Stimulated activated naive B cell treated with anti-CD40 and anti-IgM and Interleukin-4, amounts not matched to agents 10 μg/mL and 1 μg/mL and 100 μg/mL, for 72 hours (primary cell): ENCODE results near the gene HBB.

Source experiments
- ATAC-seq, 2 donors: fragments of 150-1000 bp; cut with Tn5 transposase; replicated peaks; 2 replicates each; pipeline ENCODE4 v1.10.0; 2021; ENCODE audit warnings: moderate library complexity in 1 of 2
- DNase-seq: peaks from one replicate; pipeline ENCODE4 v3.0.0; 2021
- H3K27ac Mint-ChIP-seq: one replicate; pipeline ENCODE4 v1.8.0; 2022; ENCODE audit warnings: mild to moderate bottlenecking, mixed read lengths
- H3K27me3 Mint-ChIP-seq, 2 donors: one replicate each; pipeline ENCODE4 v1.8.0; 2022; ENCODE audit warnings: mixed read lengths in 2 of 2
- H3K36me3 Mint-ChIP-seq, 2 donors: one replicate each; pipeline ENCODE4 v1.8.0; 2022; ENCODE audit warnings: mixed read lengths in 2 of 2, mild to moderate bottlenecking in 1 of 2
- H3K4me1 Mint-ChIP-seq, 2 donors: one replicate each; pipeline ENCODE4 v1.8.0; 2022; ENCODE audit warnings: mixed read lengths in 2 of 2, mild to moderate bottlenecking in 1 of 2
- H3K4me3 Mint-ChIP-seq, 2 donors: one replicate each; pipeline ENCODE4 v1.8.0; 2022; ENCODE audit warnings: mild to moderate bottlenecking in 2 of 2, mixed read lengths in 2 of 2, moderate library complexity in 1 of 2
- H3K9me3 Mint-ChIP-seq, 2 donors: one replicate each; pipeline ENCODE4 v1.8.0; 2022; ENCODE audit warnings: mixed read lengths in 2 of 2, mild to moderate bottlenecking in 1 of 2

The HBB gene

DNA sequence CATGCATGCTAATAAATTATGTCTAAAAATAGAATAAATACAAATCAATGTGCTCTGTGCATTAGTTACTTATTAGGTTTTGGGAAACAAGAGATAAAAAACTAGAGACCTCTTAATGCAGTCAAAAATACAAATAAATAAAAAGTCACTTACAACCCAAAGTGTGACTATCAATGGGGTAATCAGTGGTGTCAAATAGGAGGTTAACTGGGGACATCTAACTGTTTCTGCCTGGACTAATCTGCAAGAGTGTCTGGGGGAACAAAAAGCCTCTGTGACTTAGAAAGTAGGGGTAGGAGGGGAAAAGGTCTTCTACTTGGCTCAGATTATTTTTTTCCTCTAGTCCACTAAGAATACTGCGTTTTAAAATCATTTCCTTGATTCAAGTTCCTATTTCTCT is 810 bp upstream of the HBB start:
- ATAC-seq = no peak
- Mint-ChIP-seq H3K4me1 (no peaks in the 10 kb centered on the region), H3K27ac (no peak overlapping the region), H3K36me3 (no peaks in the 10 kb centered on the region), H3K27me3 (no peaks in the 10 kb centered on the region), H3K9me3 (no peaks in the 10 kb centered on the region), H3K4me3 (no peak overlapping the region)
- DNase-seq = no peak

DNA sequence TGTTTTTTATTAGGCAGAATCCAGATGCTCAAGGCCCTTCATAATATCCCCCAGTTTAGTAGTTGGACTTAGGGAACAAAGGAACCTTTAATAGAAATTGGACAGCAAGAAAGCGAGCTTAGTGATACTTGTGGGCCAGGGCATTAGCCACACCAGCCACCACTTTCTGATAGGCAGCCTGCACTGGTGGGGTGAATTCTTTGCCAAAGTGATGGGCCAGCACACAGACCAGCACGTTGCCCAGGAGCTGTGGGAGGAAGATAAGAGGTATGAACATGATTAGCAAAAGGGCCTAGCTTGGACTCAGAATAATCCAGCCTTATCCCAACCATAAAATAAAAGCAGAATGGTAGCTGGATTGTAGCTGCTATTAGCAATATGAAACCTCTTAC is 1.4 kb downstream of the HBB start:
- Mint-ChIP-seq H3K36me3 (no peaks in the 10 kb centered on the region), H3K27ac (no peak overlapping the region), H3K4me1 (no peaks in the 10 kb centered on the region), H3K9me3 (peaks cover 0 to 2% of the 10 kb centered on the region in 2 donors), H3K4me3 (no peak overlapping the region), H3K27me3 (no peaks in the 10 kb centered on the region)
- ATAC-seq = no peak
- no peak for DNase-seq

DNA sequence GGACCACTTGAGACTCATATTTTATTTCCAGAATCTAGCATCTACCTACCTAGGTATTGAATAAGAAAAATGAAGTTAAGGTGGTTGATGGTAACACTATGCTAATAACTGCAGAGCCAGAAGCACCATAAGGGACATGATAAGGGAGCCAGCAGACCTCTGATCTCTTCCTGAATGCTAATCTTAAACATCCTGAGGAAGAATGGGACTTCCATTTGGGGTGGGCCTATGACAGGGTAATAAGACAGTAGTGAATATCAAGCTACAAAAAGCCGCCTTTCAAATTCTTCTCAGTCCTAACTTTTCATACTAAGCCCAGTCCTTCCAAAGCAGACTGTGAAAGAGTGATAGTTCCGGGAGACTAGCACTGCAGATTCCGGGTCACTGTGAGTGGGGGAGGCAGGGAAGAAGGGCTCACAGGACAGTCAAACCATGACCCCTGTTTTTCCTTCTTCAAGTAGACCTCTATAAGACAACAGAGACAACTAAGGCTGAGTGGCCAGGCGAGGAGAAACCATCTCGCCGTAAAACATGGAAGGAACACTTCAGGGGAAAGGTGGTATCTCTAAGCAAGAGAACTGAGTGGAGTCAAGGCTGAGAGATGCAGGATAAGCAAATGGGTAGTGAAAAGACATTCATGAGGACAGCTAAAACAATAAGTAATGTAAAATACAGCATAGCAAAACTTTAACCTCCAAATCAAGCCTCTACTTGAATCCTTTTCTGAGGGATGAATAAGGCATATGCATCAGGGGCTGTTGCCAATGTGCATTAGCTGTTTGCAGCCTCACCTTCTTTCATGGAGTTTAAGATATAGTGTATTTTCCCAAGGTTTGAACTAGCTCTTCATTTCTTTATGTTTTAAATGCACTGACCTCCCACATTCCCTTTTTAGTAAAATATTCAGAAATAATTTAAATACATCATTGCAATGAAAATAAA is 2.1 kb downstream of the HBB start:
- no peak overlapping the region for H3K27ac Mint-ChIP-seq
- peaks cover 0 to 2% of the 10 kb centered on the region in 2 donors for H3K9me3 Mint-ChIP-seq
- DNase-seq (no peak), ATAC-seq (no peak)
- peaks cover 0 to under 1% of the 10 kb centered on the region in 2 donors for H3K27me3 Mint-ChIP-seq
- H3K4me1 Mint-ChIP-seq = no peaks in the 10 kb centered on the region
- no peak overlapping the region for H3K4me3 Mint-ChIP-seq
- H3K36me3 Mint-ChIP-seq = no peaks in the 10 kb centered on the region

DNA sequence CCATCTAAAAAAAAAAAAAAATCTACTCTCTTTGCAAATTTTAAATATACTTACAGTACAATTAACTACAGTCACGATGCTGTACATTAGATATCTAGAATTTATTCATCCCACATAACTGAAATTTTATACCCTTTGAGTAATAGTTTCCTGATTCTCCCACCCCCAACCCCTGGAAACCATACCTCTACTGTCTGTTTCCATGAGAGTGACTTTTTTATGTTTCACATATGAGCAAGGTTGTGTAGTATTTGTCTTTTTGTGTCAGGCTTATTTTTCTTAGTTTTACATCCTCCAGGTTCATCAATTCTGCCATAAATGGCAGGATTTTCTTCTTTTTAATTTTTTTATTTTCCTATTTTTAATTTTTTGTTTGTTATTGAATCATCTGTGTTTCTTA is 3.2 kb downstream of the HBB start:
- Mint-ChIP-seq H3K27ac (no peak overlapping the region), H3K36me3 (no peaks in the 10 kb centered on the region), H3K9me3 (peaks cover 0 to 2% of the 10 kb centered on the region in 2 donors), H3K4me3 (no peak overlapping the region), H3K27me3 (peaks cover 0 to 4% of the 10 kb centered on the region in 2 donors), H3K4me1 (no peaks in the 10 kb centered on the region)
- DNase-seq (no peak), ATAC-seq (no peak)

DNA sequence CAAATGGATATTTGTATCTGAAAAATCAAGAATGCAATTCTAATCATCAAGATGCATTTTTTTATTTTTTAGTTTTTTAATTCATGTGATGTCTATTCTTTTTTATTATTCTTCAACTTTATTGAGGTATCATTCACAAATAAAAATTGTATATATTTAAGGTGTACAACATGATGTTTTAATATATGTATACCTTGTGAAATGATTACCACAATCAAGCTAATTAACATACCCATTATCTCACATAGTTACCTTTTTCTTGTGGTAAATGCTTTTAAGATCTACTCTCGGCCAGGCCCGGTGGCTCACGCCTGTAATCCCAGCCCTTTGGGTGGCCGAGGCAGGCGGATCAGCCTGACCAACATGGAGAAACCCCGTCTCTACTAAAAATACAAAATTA is 3.7 kb downstream of the HBB start:
- H3K4me1 Mint-ChIP-seq = no peaks in the 10 kb centered on the region
- peaks cover 0 to 2% of the 10 kb centered on the region in 2 donors for H3K9me3 Mint-ChIP-seq
- H3K27me3 Mint-ChIP-seq = peaks cover 0 to 4% of the 10 kb centered on the region in 2 donors
- DNase-seq = no peak
- no peaks in the 10 kb centered on the region for H3K36me3 Mint-ChIP-seq
- no peak for ATAC-seq
- no peak overlapping the region for H3K4me3 Mint-ChIP-seq
- H3K27ac Mint-ChIP-seq = no peak overlapping the region

DNA sequence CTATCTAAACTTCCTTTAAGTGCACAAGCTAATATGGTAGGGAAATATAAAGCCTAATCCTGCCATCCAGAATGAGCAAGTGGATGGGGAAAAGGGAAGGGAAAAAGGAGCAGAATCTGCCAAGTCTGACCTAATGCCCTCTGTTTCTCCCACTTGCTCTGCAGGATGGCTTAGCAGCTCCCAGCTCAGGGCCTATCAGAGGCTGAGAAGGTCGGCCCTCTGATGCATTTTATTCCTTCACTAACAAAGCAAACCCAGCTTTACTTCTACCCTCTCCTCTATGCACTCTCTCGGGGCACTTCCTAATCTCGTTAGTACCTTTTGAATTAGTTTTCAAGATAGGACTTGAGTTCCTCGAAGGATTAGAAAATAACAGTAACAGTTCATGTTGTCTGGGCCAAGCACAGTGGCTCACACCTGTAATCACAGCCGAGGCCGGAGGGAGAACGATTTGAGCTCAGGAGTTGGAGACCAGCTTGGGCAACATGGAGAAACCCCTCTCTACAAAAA is 16.4 kb downstream of the HBB start:
- Mint-ChIP-seq H3K4me3 (no peak overlapping the region), H3K27me3 (no peaks in the 10 kb centered on the region), H3K36me3 (no peaks in the 10 kb centered on the region), H3K27ac (no peak overlapping the region), H3K4me1 (no peaks in the 10 kb centered on the region), H3K9me3 (peaks cover 1 to 8% of the 10 kb centered on the region in 2 donors)
- ATAC-seq = no peak
- no peak for DNase-seq

DNA sequence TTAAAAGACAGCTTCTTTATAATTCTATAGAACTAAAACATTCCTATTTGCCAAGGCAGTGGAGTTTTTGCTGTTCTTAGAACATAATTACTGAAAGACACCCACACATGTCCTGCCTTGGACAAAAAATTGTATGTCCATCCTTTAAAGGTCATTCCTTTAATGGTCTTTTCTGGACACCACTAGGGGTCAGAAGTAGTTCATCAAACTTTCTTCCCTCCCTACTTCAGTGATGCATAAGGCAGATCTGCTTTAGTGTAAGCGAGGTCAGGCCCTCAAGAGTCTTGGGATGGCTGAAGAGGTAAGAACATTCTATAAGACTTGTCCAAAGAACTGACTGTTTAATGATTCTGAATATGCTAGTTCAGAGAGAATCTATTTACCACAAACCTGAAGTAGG is 22.1 kb downstream of the HBB start:
- Mint-ChIP-seq H3K4me3 (no peak overlapping the region), H3K27ac (no peak overlapping the region), H3K27me3 (peaks cover under 1 to 8% of the 10 kb centered on the region in 2 donors), H3K36me3 (no peaks in the 10 kb centered on the region), H3K4me1 (no peaks in the 10 kb centered on the region), H3K9me3 (no peaks in the 10 kb centered on the region)
- DNase-seq (no peak), ATAC-seq (peak; percentile 39 to 48)

DNA sequence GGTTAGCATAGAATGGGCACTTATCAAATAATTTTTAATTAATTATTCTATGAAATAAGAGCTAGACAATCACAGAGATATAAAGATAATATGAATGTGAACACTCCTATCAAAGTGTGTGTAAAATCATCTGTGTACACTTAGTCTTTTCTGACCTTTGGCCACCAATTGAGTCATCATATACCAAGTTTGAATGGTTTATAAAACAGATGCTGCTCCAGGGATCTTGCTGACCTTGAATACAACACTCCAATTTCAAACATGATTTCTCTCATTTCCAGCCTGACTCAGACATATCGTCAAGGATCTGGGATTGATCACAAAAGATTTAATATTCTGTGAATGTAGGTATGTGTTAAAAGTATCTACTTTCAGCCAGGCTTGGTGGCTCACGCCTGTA is 23.5 kb downstream of the HBB start:
- peaks cover 4 to 12% of the 10 kb centered on the region in 2 donors for H3K27me3 Mint-ChIP-seq
- H3K36me3 Mint-ChIP-seq = no peaks in the 10 kb centered on the region
- no peak for DNase-seq
- H3K9me3 Mint-ChIP-seq = no peaks in the 10 kb centered on the region
- no peak for ATAC-seq
- H3K4me1 Mint-ChIP-seq = no peaks in the 10 kb centered on the region
- H3K27ac Mint-ChIP-seq = no peak overlapping the region
- no peak overlapping the region for H3K4me3 Mint-ChIP-seq

DNA sequence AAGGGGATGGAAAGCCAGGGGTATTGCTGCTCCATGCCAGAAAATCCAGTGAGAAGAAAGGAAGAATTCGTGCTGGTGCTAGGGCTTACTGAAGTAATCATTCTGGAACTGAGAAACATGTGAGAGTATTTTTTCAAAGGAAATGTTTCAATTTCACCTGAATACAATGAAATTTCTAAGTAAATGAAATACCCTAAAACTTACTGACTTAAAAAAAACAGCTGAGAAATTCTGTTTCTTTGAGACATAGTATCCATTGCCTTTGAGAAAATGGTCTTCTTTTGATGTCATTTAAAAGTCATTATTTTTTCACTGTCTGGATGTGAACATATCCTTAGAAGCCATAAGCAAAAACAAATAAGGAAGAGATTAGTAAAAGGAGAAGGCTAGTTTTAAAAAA is 26.3 kb downstream of the HBB start, which contains the start of gene OR51V1:
TSS of gene OR51V1 (minus strand) at position 101 of the 400 bp plus-strand sequence. CDS start at position 101, 0 bp downstream.
- H3K4me3 Mint-ChIP-seq = no peak within 1 kb of the TSS
- H3K27me3 Mint-ChIP-seq = peaks cover 4 to 12% of the 10 kb centered on the region in 2 donors
- H3K9me3 Mint-ChIP-seq = no peaks in the 10 kb centered on the region
- no peak within 1 kb of the TSS for H3K27ac Mint-ChIP-seq
- DNase-seq (no peak), ATAC-seq (no peak)
- no peaks in the 10 kb centered on the region for H3K36me3 Mint-ChIP-seq
- no peaks in the 10 kb centered on the region for H3K4me1 Mint-ChIP-seq

DNA sequence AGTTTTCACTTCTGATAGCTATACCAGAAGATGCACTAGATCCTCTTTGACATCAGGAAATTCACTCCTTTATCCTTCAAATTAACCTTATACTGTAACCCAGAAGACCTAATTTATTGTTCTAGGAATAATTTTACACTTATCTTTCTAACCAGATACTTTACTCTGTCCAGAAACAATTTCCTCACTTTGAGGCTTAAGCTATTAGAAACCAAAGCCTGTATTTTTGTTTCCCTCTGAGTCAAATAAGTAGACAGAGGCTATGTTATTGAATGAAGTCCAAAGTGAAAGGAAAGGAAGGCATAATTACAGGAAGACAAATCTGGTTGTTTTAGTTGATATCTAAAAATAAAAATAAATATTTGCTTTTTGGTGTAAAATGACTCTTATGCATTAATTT is 28.6 kb downstream of the HBB start:
- DNase-seq (no peak), ATAC-seq (no peak)
- Mint-ChIP-seq H3K4me1 (no peaks in the 10 kb centered on the region), H3K36me3 (no peaks in the 10 kb centered on the region), H3K4me3 (no peak overlapping the region), H3K9me3 (peaks cover 0 to under 1% of the 10 kb centered on the region in 2 donors), H3K27me3 (peaks cover 4 to 12% of the 10 kb centered on the region in 2 donors), H3K27ac (no peak overlapping the region)

DNA sequence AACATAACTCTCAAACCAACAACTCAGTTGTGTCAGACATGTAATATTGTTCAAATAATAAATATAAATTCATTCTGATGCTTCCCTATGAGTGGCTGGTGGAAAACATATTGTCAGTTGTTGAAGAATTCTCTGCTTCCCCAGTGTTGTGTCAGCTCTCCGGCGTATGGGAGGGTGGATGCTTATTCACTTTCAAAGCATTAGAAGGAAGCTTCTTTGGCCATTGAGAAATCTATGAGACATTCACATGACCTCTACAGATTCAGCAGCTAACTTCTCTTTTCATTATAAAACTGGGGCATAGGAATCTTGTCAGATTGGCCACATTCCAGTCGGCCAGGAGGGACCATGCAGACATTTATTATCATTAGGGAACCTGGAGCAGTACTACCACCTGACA is 29.3 kb downstream of the HBB start:
- Mint-ChIP-seq H3K9me3 (peaks cover 0 to 6% of the 10 kb centered on the region in 2 donors), H3K27me3 (peaks cover 4 to 12% of the 10 kb centered on the region in 2 donors), H3K27ac (no peak overlapping the region), H3K4me1 (no peaks in the 10 kb centered on the region), H3K4me3 (no peak overlapping the region), H3K36me3 (no peaks in the 10 kb centered on the region)
- no peak for ATAC-seq
- no peak for DNase-seq

DNA sequence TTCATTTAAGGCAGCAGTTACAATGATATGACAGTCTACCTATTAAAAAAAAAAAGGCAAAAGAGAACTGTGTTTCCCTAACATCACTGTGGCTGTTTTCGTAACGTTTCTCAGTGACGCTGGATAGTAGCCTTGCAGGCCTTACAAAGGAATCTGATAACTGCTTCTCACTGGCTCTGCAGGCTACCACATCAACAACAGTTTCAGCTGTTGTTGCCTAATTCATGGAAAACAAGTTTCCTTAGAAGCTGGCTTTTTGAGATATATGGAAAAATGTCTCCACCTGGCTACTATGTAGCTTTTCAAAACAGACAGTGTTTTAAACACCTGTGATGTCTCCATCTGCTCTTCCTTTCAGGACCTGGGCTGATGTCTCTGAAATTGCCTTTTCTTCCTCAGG is 30.1 kb downstream of the HBB start:
- Mint-ChIP-seq H3K4me1 (no peaks in the 10 kb centered on the region), H3K27ac (no peak overlapping the region), H3K36me3 (no peaks in the 10 kb centered on the region), H3K9me3 (peaks cover 0 to 8% of the 10 kb centered on the region in 2 donors), H3K27me3 (peaks cover 4 to 12% of the 10 kb centered on the region in 2 donors), H3K4me3 (no peak overlapping the region)
- no peak for ATAC-seq
- no peak for DNase-seq

DNA sequence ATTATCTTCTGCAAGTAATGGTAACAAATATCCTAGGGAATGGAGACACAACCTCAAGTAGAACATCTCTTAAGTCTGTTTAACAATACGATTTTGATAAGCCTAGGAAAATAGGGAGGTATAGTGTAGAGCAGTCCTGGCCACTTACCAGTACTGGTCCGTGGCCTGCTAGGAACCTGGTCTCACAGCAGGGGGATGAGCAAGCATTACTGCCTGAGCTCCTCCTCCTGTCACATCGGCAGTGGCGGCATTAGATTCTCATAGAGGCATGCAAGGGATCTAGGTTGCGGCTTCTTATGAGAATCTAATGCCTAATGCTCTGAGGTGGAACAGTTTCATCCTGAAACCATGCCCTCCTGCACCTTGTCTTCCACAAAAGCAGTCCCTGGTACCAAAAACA is 30.8 kb downstream of the HBB start:
- Mint-ChIP-seq H3K4me1 (no peaks in the 10 kb centered on the region), H3K9me3 (peaks cover 2 to 12% of the 10 kb centered on the region in 2 donors), H3K4me3 (no peak overlapping the region), H3K36me3 (no peaks in the 10 kb centered on the region), H3K27ac (no peak overlapping the region), H3K27me3 (peaks cover 4 to 12% of the 10 kb centered on the region in 2 donors)
- DNase-seq (no peak), ATAC-seq (no peak)

DNA sequence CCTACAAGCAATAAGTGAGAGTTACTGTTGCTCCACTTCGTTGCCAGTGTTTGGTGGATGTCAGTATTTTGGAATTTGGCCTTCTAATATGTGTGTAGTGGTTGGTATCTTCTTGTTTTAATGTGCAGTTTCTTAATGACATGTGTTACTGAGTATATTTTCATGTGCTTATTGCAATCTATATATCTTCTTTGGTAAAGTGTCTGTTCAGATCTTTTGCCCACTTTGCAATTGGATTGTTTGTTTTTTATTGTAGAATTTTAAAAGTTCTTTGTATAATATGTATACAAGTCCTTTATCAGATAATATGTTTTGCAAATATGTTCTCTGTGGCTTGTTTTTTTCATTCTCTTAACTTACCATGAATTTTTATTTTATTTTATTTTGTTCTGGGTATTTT is 34.1 kb downstream of the HBB start:
- no peak overlapping the region for H3K27ac Mint-ChIP-seq
- H3K4me3 Mint-ChIP-seq = no peak overlapping the region
- DNase-seq = no peak
- no peak for ATAC-seq
- no peaks in the 10 kb centered on the region for H3K27me3 Mint-ChIP-seq
- peaks cover 9 to 16% of the 10 kb centered on the region in 2 donors for H3K9me3 Mint-ChIP-seq
- no peaks in the 10 kb centered on the region for H3K36me3 Mint-ChIP-seq
- H3K4me1 Mint-ChIP-seq = no peaks in the 10 kb centered on the region

DNA sequence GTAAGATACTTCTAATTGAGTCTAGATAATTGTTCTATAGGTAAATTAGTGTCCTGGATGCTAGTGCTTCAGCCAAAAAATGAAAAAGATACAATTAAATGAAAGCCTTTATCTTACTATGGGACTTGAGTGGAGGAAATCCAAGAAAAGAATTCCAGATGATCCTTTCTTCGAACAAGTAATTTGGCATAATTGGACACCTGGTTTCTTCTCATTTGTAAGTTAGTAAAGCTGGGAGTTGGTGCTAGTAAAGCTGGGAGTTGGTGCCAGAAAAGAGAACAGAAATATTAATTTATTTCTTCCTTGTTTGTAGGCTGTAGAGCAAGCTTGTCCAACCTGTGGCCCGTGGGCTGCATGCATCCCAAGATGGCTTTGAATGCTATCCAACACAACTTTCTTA is 38.7 kb downstream of the HBB start:
- DNase-seq (no peak), ATAC-seq (no peak)
- no peaks in the 10 kb centered on the region for H3K4me1 Mint-ChIP-seq
- H3K4me3 Mint-ChIP-seq = no peak overlapping the region
- no peaks in the 10 kb centered on the region for H3K36me3 Mint-ChIP-seq
- H3K27me3 Mint-ChIP-seq = no peaks in the 10 kb centered on the region
- H3K27ac Mint-ChIP-seq = no peak overlapping the region
- H3K9me3 Mint-ChIP-seq = peaks cover 9 to 15% of the 10 kb centered on the region in 2 donors
